ENCODE measurements around the gene DR1.

Gene DR1

GRCh38 chr1:93338387-93339146 lies 7.1 kb upstream of the DR1 start:
- no peak overlapping the region for H3K4me3 ChIP-seq (ENCODE audit: low read depth, low read length)
- in situ Hi-C loops (cut with HindIII; ENCODE audit: low sequenced_read_pairs), result no loop called here
- TF ChIP-seq, protein P1, sequence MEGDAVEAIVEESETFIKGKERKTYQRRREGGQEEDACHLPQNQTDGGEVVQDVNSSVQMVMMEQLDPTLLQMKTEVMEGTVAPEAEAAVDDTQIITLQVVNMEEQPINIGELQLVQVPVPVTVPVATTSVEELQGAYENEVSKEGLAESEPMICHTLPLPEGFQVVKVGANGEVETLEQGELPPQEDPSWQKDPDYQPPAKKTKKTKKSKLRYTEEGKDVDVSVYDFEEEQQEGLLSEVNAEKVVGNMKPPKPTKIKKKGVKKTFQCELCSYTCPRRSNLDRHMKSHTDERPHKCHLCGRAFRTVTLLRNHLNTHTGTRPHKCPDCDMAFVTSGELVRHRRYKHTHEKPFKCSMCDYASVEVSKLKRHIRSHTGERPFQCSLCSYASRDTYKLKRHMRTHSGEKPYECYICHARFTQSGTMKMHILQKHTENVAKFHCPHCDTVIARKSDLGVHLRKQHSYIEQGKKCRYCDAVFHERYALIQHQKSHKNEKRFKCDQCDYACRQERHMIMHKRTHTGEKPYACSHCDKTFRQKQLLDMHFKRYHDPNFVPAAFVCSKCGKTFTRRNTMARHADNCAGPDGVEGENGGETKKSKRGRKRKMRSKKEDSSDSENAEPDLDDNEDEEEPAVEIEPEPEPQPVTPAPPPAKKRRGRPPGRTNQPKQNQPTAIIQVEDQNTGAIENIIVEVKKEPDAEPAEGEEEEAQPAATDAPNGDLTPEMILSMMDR (IDR thresholded peaks at IDR 0.05; ENCODE audit: low read depth, low read length), result no peak
- peak; percentile 85 for DNase-seq (ENCODE audit: low read depth, low spot score)

DNA sequence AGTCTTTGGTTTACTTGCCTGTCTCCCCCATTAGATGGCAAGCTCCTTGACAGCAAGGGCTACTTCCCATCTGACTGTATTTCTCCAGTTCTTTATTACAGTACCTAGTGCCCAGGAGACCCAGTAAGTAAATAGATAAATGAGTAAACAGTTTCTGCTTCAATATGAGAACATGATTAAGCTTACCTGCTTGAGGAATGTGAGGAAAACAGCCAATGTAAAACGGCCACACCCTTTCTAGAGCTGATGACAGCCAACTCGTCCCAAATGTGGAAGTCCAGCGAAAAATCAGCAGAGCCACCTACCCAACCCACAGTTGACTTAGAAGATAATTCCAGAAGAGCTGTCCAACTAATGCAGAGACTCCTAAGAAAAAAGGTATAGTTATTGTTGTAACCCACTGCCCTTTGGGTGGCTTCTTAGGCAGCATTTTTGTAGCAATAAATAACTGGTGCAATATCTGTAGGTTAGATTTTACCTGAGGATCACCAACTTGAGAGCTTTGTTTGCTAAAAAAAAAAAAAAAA lies 6.5 kb upstream of the DR1 start:
- no peak for DNase-seq (ENCODE audit: low read depth, low spot score)
- in situ Hi-C loops (cut with HindIII; ENCODE audit: low sequenced_read_pairs), result no loop called here
- TF ChIP-seq, protein P1 (IDR thresholded peaks at IDR 0.05; ENCODE audit: low read depth, low read length), result no peak
- no peak overlapping the region for H3K4me3 ChIP-seq (ENCODE audit: low read depth, low read length)

DNA sequence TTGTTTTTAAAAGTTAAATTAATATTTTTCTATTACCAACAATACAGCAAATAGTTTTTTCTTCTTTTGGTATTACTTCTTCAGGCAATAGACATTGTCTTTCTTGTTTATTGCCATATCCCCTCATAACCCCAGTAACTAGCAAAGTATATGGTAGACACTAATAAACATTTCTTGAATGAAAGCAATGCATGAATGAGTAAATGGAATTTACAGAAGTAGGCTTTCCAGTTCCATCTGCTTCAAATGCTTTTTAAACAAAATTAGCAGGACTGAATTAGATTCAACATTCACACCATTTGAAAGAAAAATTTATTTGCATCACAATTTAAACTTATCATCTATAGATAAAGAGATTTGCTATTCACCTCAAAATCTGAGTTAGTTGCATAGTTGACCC lies 5.6 kb upstream of the DR1 start:
- H3K4me3 ChIP-seq (ENCODE audit: low read depth, low read length), result no peak overlapping the region
- in situ Hi-C loops (cut with HindIII; ENCODE audit: low sequenced_read_pairs), result no loop called here
- TF ChIP-seq, protein P1 (IDR thresholded peaks at IDR 0.05; ENCODE audit: low read depth, low read length), result no peak
- no peak for DNase-seq (ENCODE audit: low read depth, low spot score)

DNA sequence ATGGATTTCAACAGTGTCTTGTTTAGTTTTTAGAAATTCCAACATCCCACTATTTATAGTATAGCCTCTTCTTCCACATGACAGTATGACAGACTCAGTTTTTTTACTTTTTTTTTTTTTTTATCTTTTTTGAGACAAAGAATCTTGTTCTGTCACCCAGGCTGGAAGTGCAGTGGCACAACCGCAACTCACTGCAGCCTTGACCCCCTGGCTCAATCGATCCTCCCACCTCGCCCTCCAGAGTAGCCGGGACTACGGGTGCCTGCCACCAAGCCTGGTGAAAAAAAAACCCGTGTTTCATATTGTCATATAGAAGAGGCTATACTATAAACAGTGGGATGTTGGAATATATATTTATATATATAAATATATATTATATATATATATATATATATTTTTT lies 1.2 kb upstream of the DR1 start:
- no peak for DNase-seq (ENCODE audit: low read depth, low spot score)
- H3K4me3 ChIP-seq (ENCODE audit: low read depth, low read length), result peak overlapping the region; percentile 78
- in situ Hi-C loops (cut with HindIII; ENCODE audit: low sequenced_read_pairs), result no loop called here
- TF ChIP-seq, protein P1 (IDR thresholded peaks at IDR 0.05; ENCODE audit: low read depth, low read length), result no peak

GRCh38 chr1:93344886-93345632 lies 648 bp upstream of the DR1 start:
- TF ChIP-seq, protein P1 (IDR thresholded peaks at IDR 0.05; ENCODE audit: low read depth, low read length), result no peak
- DNase-seq (ENCODE audit: low read depth, low spot score), result no peak
- in situ Hi-C loops (cut with HindIII; ENCODE audit: low sequenced_read_pairs), result no loop called here
- H3K4me3 ChIP-seq (ENCODE audit: low read depth, low read length), result peak overlapping the region; percentile 78

DNA sequence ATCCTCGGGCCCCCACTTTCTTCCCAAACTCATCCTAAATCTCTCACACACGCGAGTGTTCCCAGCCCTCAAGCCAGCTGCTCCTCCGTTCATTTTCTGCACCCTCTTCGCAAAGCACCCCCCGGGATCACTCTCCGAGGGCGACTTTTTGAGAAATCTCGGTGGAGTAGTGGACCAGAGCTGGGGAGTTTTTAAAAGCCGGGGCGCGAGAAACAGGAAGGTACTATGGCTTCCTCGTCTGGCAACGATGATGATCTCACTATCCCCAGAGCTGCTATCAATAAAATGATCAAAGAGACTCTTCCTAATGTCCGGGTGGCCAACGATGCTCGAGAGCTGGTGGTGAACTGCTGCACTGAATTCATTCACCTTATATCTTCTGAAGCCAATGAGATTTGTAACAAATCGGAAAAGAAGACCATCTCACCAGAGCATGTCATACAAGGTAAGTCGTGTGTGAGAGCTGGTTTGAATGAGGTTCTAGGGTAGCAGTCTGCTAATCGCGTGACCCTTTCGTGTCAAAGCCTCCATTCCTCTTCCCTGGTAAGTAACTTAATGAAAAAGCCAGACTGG lies 800 bp downstream of the DR1 start:
- H3K4me3 ChIP-seq (ENCODE audit: low read depth, low read length), result peak overlapping the region; percentile 78
- DNase-seq (ENCODE audit: low read depth, low spot score), result peak; percentile 22

More for the DNA sequence above, 800 bp downstream of the DR1 start:
- TF ChIP-seq, protein P1 (IDR thresholded peaks at IDR 0.05; ENCODE audit: low read depth, low read length), result no peak
- in situ Hi-C loops (cut with HindIII; ENCODE audit: low sequenced_read_pairs), result no loop called here

Data from astrocyte of the spinal cord (primary cell).